ENCODE results near the gene PTPRF. TPM values are rescaled to one million over a fixed set of nuclear protein-coding genes. Genes with fewer than 3 reads are reported as not detected.

Gene PTPRF
- total RNA-seq, 1 experiment from 2014 or later, result not detected

- Histone ChIP-seq H3K9me2 (replicated peaks; ENCODE audit: insufficient read depth, low read length) (no peaks in the 10 kb centered on the region), H3K27me3 (ENCODE audit: low read length) (no peaks in the 10 kb centered on the region), H4K20me1 (ENCODE audit: insufficient read depth, low read depth, low read length) (no peaks in the 10 kb centered on the region), H3K36me3 (ENCODE audit: insufficient read depth, low read length) (no peaks in the 10 kb centered on the region), H3K4me3 (ENCODE audit: low read length) (no peak overlapping the region), H3K79me2 (ENCODE audit: low read length) (no peaks in the 10 kb centered on the region), H3K4me1 (ENCODE audit: low read length) (no peaks in the 10 kb centered on the region), H3K27ac (ENCODE audit: low read length) (no peak overlapping the region), H3K9me3 (ENCODE audit: low read length) (no peaks in the 10 kb centered on the region), H3K4me2 (ENCODE audit: low read depth, low read length, poor library complexity, severe bottlenecking) (no peak overlapping the region), H2AFZ (ENCODE audit: low read length) (no peak overlapping the region), H3K9ac (ENCODE audit: low read length) (no peak overlapping the region)
- DNase-seq, result no peak
Observed at GRCh38 chr1:43566382-43567044, 35.8 kb downstream of the PTPRF start.

GRCh38 chr1:43569175-43569574, 38.5 kb downstream of the PTPRF start:
- no peaks in the 10 kb centered on the region for H3K9me2 ChIP-seq (replicated peaks; ENCODE audit: insufficient read depth, low read length)
- H4K20me1 ChIP-seq (ENCODE audit: insufficient read depth, low read depth, low read length), result no peaks in the 10 kb centered on the region
- no peaks in the 10 kb centered on the region for H3K27me3 ChIP-seq (ENCODE audit: low read length)
- no peak for DNase-seq
- H3K79me2 ChIP-seq (ENCODE audit: low read length), result no peaks in the 10 kb centered on the region
- no peak overlapping the region for H3K27ac ChIP-seq (ENCODE audit: low read length)
- no peaks in the 10 kb centered on the region for H3K4me1 ChIP-seq (ENCODE audit: low read length)
- no peaks in the 10 kb centered on the region for H3K9me3 ChIP-seq (ENCODE audit: low read length)
- H2AFZ ChIP-seq (ENCODE audit: low read length), result no peak overlapping the region
- H3K4me3 ChIP-seq (ENCODE audit: low read length), result no peak overlapping the region
- H3K4me2 ChIP-seq (ENCODE audit: low read depth, low read length, poor library complexity, severe bottlenecking), result no peak overlapping the region
- no peak overlapping the region for H3K9ac ChIP-seq (ENCODE audit: low read length)
- no peaks in the 10 kb centered on the region for H3K36me3 ChIP-seq (ENCODE audit: insufficient read depth, low read length)

- Histone ChIP-seq H3K9ac (ENCODE audit: low read length) (no peak overlapping the region), H2AFZ (ENCODE audit: low read length) (no peak overlapping the region), H3K4me2 (ENCODE audit: low read depth, low read length, poor library complexity, severe bottlenecking) (no peak overlapping the region), H3K79me2 (ENCODE audit: low read length) (no peaks in the 10 kb centered on the region), H3K9me3 (ENCODE audit: low read length) (no peaks in the 10 kb centered on the region), H3K4me3 (ENCODE audit: low read length) (no peak overlapping the region), H3K9me2 (replicated peaks; ENCODE audit: insufficient read depth, low read length) (no peaks in the 10 kb centered on the region), H3K27ac (ENCODE audit: low read length) (no peak overlapping the region), H3K36me3 (ENCODE audit: insufficient read depth, low read length) (no peaks in the 10 kb centered on the region), H3K4me1 (ENCODE audit: low read length) (no peaks in the 10 kb centered on the region), H4K20me1 (ENCODE audit: insufficient read depth, low read depth, low read length) (no peaks in the 10 kb centered on the region), H3K27me3 (ENCODE audit: low read length) (no peaks in the 10 kb centered on the region)
- no peak for DNase-seq
Observed at GRCh38 chr1:43570277-43570676, 39.6 kb downstream of the PTPRF start.

GRCh38 chr1:43570715-43571114, 40.0 kb downstream of the PTPRF start:
- no peaks in the 10 kb centered on the region for H3K9me3 ChIP-seq (ENCODE audit: low read length)
- H3K36me3 ChIP-seq (ENCODE audit: insufficient read depth, low read length), result no peaks in the 10 kb centered on the region
- no peak overlapping the region for H3K27ac ChIP-seq (ENCODE audit: low read length)
- no peak overlapping the region for H3K4me3 ChIP-seq (ENCODE audit: low read length)
- no peaks in the 10 kb centered on the region for H3K4me1 ChIP-seq (ENCODE audit: low read length)
- H3K4me2 ChIP-seq (ENCODE audit: low read depth, low read length, poor library complexity, severe bottlenecking), result no peak overlapping the region
- no peak for DNase-seq
- H3K9me2 ChIP-seq (replicated peaks; ENCODE audit: insufficient read depth, low read length), result no peaks in the 10 kb centered on the region
- H4K20me1 ChIP-seq (ENCODE audit: insufficient read depth, low read depth, low read length), result no peaks in the 10 kb centered on the region
- H2AFZ ChIP-seq (ENCODE audit: low read length), result no peak overlapping the region
- H3K27me3 ChIP-seq (ENCODE audit: low read length), result no peaks in the 10 kb centered on the region
- no peak overlapping the region for H3K9ac ChIP-seq (ENCODE audit: low read length)
- no peaks in the 10 kb centered on the region for H3K79me2 ChIP-seq (ENCODE audit: low read length)

- H3K36me3 ChIP-seq (ENCODE audit: insufficient read depth, low read length), result no peaks in the 10 kb centered on the region
- no peaks in the 10 kb centered on the region for H4K20me1 ChIP-seq (ENCODE audit: insufficient read depth, low read depth, low read length)
- no peaks in the 10 kb centered on the region for H3K9me3 ChIP-seq (ENCODE audit: low read length)
- DNase-seq, result no peak
- H3K79me2 ChIP-seq (ENCODE audit: low read length), result no peaks in the 10 kb centered on the region
- no peak overlapping the region for H3K27ac ChIP-seq (ENCODE audit: low read length)
- no peaks in the 10 kb centered on the region for H3K9me2 ChIP-seq (replicated peaks; ENCODE audit: insufficient read depth, low read length)
- no peak overlapping the region for H3K4me2 ChIP-seq (ENCODE audit: low read depth, low read length, poor library complexity, severe bottlenecking)
- H3K27me3 ChIP-seq (ENCODE audit: low read length), result no peaks in the 10 kb centered on the region
- H3K4me3 ChIP-seq (ENCODE audit: low read length), result no peak overlapping the region
- no peaks in the 10 kb centered on the region for H3K4me1 ChIP-seq (ENCODE audit: low read length)
- H3K9ac ChIP-seq (ENCODE audit: low read length), result no peak overlapping the region
- no peak overlapping the region for H2AFZ ChIP-seq (ENCODE audit: low read length)
Observed at GRCh38 chr1:43572084-43572483, 41.4 kb downstream of the PTPRF start.

- H3K27ac ChIP-seq (ENCODE audit: low read length), result no peak overlapping the region
Observed at GRCh38 chr1:43572538-43572937, 41.9 kb downstream of the PTPRF start.

GRCh38 chr1:43573066-43573800, 42.5 kb downstream of the PTPRF start:
- Histone ChIP-seq H3K4me3 (ENCODE audit: low read length) (no peak overlapping the region), H3K36me3 (ENCODE audit: insufficient read depth, low read length) (no peaks in the 10 kb centered on the region), H3K9ac (ENCODE audit: low read length) (no peak overlapping the region), H3K27ac (ENCODE audit: low read length) (no peak overlapping the region), H3K4me1 (ENCODE audit: low read length) (no peaks in the 10 kb centered on the region), H2AFZ (ENCODE audit: low read length) (no peak overlapping the region), H3K27me3 (ENCODE audit: low read length) (no peaks in the 10 kb centered on the region), H4K20me1 (ENCODE audit: insufficient read depth, low read depth, low read length) (no peaks in the 10 kb centered on the region), H3K79me2 (ENCODE audit: low read length) (no peaks in the 10 kb centered on the region), H3K9me3 (ENCODE audit: low read length) (no peaks in the 10 kb centered on the region), H3K4me2 (ENCODE audit: low read depth, low read length, poor library complexity, severe bottlenecking) (no peak overlapping the region), H3K9me2 (replicated peaks; ENCODE audit: insufficient read depth, low read length) (no peaks in the 10 kb centered on the region)
- no peak for DNase-seq

More at GRCh38 chr1:43572538-43572937, 41.9 kb downstream of the PTPRF start:
- H3K4me1 ChIP-seq (ENCODE audit: low read length), result no peaks in the 10 kb centered on the region
- H3K27me3 ChIP-seq (ENCODE audit: low read length), result no peaks in the 10 kb centered on the region
- no peak overlapping the region for H2AFZ ChIP-seq (ENCODE audit: low read length)
- no peaks in the 10 kb centered on the region for H4K20me1 ChIP-seq (ENCODE audit: insufficient read depth, low read depth, low read length)
- no peak overlapping the region for H3K4me3 ChIP-seq (ENCODE audit: low read length)
- H3K79me2 ChIP-seq (ENCODE audit: low read length), result no peaks in the 10 kb centered on the region
- H3K9me3 ChIP-seq (ENCODE audit: low read length), result no peaks in the 10 kb centered on the region
- H3K4me2 ChIP-seq (ENCODE audit: low read depth, low read length, poor library complexity, severe bottlenecking), result no peak overlapping the region
- H3K36me3 ChIP-seq (ENCODE audit: insufficient read depth, low read length), result no peaks in the 10 kb centered on the region
- H3K9ac ChIP-seq (ENCODE audit: low read length), result no peak overlapping the region
- DNase-seq, result no peak
- H3K9me2 ChIP-seq (replicated peaks; ENCODE audit: insufficient read depth, low read length), result no peaks in the 10 kb centered on the region

GRCh38 chr1:43576521-43576920, 45.8 kb downstream of the PTPRF start:
- no peak overlapping the region for H3K9ac ChIP-seq (ENCODE audit: low read length)
- H3K79me2 ChIP-seq (ENCODE audit: low read length), result no peaks in the 10 kb centered on the region
- no peak overlapping the region for H2AFZ ChIP-seq (ENCODE audit: low read length)
- H3K9me2 ChIP-seq (replicated peaks; ENCODE audit: insufficient read depth, low read length), result no peaks in the 10 kb centered on the region
- no peak overlapping the region for H3K27ac ChIP-seq (ENCODE audit: low read length)
- no peaks in the 10 kb centered on the region for H3K27me3 ChIP-seq (ENCODE audit: low read length)
- no peak overlapping the region for H3K4me3 ChIP-seq (ENCODE audit: low read length)
- no peaks in the 10 kb centered on the region for H3K36me3 ChIP-seq (ENCODE audit: insufficient read depth, low read length)
- no peaks in the 10 kb centered on the region for H3K4me1 ChIP-seq (ENCODE audit: low read length)
- DNase-seq, result no peak
- H4K20me1 ChIP-seq (ENCODE audit: insufficient read depth, low read depth, low read length), result no peaks in the 10 kb centered on the region
- no peak overlapping the region for H3K4me2 ChIP-seq (ENCODE audit: low read depth, low read length, poor library complexity, severe bottlenecking)
- H3K9me3 ChIP-seq (ENCODE audit: low read length), result no peaks in the 10 kb centered on the region

Measured in Karpas-422 (cell line).